C4-2B (cell line): Measurements from ENCODE around the gene ARSK.

ENCODE experiments used
- H3K27ac ChIP-seq: fragments of 450-650 bp; 2 replicates; pipeline ENCODE4 v1.5.1; 2017
- ZFX ChIP-seq: fragments of 450-650 bp; IDR thresholded peaks from 2 replicates; pipeline ENCODE4 v1.6.1; 2017
- TF ChIP-seq, protein P1 (sequence below): fragments of 450-650 bp; conservative IDR thresholded peaks from 2 replicates; pipeline ENCODE4 v1.5.1; 2017; ENCODE audit warnings: mild to moderate bottlenecking

The ARSK gene

DNA sequence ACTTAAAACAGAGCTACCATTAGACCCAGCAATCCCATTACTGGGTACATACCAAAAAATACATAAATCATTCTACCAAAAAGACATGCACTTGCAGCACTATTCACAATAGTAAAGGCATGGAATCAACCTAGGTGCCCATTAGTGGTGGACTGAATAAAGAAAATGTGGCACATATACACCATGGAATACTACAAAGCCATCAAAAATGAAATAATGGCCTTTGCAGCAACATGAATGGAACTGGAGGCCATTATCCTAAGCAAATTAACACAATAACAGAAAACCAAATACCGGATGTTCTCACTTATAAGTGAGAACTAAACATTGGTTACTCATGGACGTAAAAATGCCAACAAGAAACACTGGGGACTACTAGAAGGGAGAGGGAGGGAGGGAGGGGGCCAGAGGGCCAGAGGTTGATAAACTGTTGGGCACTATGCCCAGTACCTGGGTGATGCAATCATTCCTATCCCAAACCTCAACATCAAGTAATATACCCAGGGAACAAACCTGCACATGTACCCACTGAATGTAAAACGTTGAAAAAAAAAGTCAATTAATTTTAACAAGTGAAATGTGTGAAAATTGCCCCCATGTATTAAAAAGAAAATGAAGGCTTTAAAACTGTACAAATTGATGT, 40.5 kb downstream of the ARSK start:
- H3K27ac ChIP-seq: no peak overlapping the region
- TF ChIP-seq ZFX: no peak
- TF ChIP-seq, protein P1, sequence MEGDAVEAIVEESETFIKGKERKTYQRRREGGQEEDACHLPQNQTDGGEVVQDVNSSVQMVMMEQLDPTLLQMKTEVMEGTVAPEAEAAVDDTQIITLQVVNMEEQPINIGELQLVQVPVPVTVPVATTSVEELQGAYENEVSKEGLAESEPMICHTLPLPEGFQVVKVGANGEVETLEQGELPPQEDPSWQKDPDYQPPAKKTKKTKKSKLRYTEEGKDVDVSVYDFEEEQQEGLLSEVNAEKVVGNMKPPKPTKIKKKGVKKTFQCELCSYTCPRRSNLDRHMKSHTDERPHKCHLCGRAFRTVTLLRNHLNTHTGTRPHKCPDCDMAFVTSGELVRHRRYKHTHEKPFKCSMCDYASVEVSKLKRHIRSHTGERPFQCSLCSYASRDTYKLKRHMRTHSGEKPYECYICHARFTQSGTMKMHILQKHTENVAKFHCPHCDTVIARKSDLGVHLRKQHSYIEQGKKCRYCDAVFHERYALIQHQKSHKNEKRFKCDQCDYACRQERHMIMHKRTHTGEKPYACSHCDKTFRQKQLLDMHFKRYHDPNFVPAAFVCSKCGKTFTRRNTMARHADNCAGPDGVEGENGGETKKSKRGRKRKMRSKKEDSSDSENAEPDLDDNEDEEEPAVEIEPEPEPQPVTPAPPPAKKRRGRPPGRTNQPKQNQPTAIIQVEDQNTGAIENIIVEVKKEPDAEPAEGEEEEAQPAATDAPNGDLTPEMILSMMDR: no peak

GRCh38 chr5:95599252-95599651, 44.4 kb downstream of the ARSK start:
- H3K27ac ChIP-seq: no peak overlapping the region
- no peak for TF ChIP-seq ZFX
- TF ChIP-seq, protein P1: no peak

DNA sequence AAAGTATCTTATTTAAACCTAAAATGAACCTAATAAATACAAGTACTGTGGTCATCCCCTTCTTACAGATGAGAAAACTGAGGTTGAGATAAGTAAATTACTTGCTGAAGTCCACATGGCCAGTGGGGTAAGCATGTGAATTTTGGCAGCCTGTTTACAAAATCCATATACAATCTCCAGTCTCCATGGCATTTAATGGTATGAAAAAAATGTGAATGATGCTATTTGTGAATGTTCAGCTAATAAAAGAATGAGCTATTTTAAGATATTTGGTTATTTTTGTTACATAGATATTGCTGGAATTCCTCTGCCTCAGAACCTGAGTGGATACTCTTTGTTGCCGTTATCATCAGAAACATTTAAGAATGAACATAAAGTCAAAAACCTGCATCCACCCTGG, 45.7 kb downstream of the ARSK start:
- no peak overlapping the region for H3K27ac ChIP-seq

DNA sequence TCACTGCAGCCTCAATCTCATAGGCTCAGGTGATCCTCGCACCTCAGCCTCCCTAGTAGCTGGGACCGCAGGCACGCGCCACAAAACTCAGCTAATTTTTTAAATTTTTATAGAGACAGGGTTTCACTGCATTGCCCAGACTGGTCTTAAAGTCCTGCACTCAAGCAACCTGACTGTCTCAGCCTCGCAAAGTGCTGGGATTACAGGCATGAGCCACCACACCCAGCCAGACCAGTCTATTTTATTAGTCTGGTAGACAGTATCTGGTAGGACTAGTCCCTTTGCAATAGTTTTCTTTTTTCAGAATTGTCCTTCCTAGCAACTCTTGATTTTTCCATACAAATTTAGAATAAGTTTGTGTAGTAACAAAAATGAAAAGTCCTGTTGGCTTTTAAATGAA, 50.9 kb downstream of the ARSK start:
- H3K27ac ChIP-seq: no peak overlapping the region
- TF ChIP-seq ZFX: no peak
- TF ChIP-seq, protein P1: no peak

More for the DNA sequence above, 45.7 kb downstream of the ARSK start:
- TF ChIP-seq, protein P1: no peak
- TF ChIP-seq ZFX: no peak

DNA sequence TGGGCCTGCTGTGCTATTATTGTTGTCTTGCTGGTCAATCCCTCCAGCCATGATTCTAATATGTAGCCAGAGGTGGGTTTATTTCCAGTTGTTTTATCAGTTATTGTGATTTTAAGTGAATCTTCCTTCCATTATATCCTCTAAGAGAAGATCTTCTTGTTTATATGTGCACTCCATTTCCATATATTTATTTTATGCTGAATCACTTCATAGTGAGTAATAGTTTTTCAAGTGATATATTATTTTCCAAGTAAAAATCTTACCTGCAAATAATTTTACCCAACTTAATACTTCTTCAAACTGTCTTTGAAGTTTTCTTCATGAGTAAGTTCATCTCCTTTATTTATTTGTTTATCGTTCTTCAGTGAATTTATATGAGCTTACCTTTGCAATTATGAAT, 51.5 kb downstream of the ARSK start:
- no peak for TF ChIP-seq ZFX
- TF ChIP-seq, protein P1: no peak
- H3K27ac ChIP-seq: no peak overlapping the region

GRCh38 chr5:95609711-95610110, 54.8 kb downstream of the ARSK start:
- no peak overlapping the region for H3K27ac ChIP-seq
- TF ChIP-seq, protein P1: no peak
- no peak for TF ChIP-seq ZFX

- TF ChIP-seq ZFX: no peak
- no peak overlapping the region for H3K27ac ChIP-seq
These were observed 55.6 kb downstream of the ARSK start for GRCh38 chr5:95610546-95610945.

DNA sequence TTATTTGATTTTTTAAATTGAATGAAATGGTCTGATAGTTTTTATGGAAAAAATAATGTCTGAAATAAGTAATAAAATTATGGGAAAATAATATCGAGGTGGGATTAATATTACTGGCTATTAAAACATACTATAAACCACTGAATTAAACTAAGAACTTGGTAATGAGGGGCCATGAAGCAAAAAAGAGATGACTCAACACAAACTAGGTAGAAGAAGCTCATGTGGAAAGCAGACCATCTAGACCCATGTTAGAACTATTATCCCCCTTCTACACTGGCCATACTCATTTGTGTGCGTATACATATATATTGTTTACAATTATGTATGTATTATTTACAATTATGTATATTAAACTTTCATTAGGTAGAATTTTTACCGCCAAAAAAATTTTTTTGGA, 56.5 kb downstream of the ARSK start:
- H3K27ac ChIP-seq: no peak overlapping the region
- TF ChIP-seq, protein P1: no peak
- no peak for TF ChIP-seq ZFX
